DOHH2 (cell line): Measurements from ENCODE around the gene GRK1.

Source experiments
- H3F3A ChIP-seq: fragments of 200-600 bp; sonication (generic), shearing (Covaris generic); 2 replicates; pipeline ENCODE4 v1.6.0; 2016; ENCODE audit warnings: antibody characterized with exemption, mild to moderate bottlenecking; ENCODE audit not compliant: control insufficient read depth, insufficient read depth
- H3K27ac ChIP-seq: fragments of 200-600 bp; sonication (generic); 2 replicates; pipeline ENCODE4 v1.5.1; 2014; ENCODE audit warnings: low read depth, mild to moderate bottlenecking, low read length, moderate library complexity
- H3K27me3 ChIP-seq: fragments of 200-600 bp; sonication (generic); 2 replicates; pipeline ENCODE4 v1.6.1; 2014; ENCODE audit warnings: mild to moderate bottlenecking, low read length, mixed read lengths; ENCODE audit not compliant: control insufficient read depth
- H3K36me3 ChIP-seq: fragments of 200-600 bp; sonication (generic); 2 replicates; pipeline ENCODE4 v1.6.1; 2014; ENCODE audit warnings: mild to moderate bottlenecking, low read length, moderate library complexity, mixed read lengths; ENCODE audit not compliant: control insufficient read depth
- H3K4me1 ChIP-seq: fragments of 200-600 bp; sonication (generic); 2 replicates; pipeline ENCODE4 v1.6.1; 2014; ENCODE audit warnings: mild to moderate bottlenecking, low read length, mixed read lengths; ENCODE audit not compliant: control insufficient read depth
- H3K4me2 ChIP-seq: fragments of 200-600 bp; sonication (generic); 2 replicates; pipeline ENCODE4 v1.6.0; 2014; ENCODE audit warnings: mild to moderate bottlenecking, low read length, moderate library complexity
- H3K4me3 ChIP-seq: fragments of 200-600 bp; sonication (generic); 2 replicates; pipeline ENCODE4 v1.5.1; 2014; ENCODE audit warnings: mild to moderate bottlenecking, low read length, mixed read lengths
- H3K79me2 ChIP-seq: fragments of 200-600 bp; sonication (generic); 2 replicates; pipeline ENCODE4 v1.6.1; 2014; ENCODE audit warnings: mild to moderate bottlenecking, low read length, mixed read lengths; ENCODE audit not compliant: control insufficient read depth
- H3K9me2 ChIP-seq: fragments of 200-600 bp; sonication (generic); replicated peaks from 2 replicates; pipeline ENCODE4 v1.6.1; 2014; ENCODE audit warnings: mild to moderate bottlenecking, low read length, mixed read lengths; ENCODE audit not compliant: control insufficient read depth
- H3K9me3 ChIP-seq: fragments of 200-600 bp; sonication (generic); 2 replicates; pipeline ENCODE4 v1.6.1; 2014; ENCODE audit warnings: antibody characterized with exemption, low read length, mixed read lengths; ENCODE audit not compliant: control insufficient read depth, insufficient read depth
- H4K20me1 ChIP-seq: fragments of 200-600 bp; sonication (generic); 2 replicates; pipeline ENCODE4 v1.6.0; 2014; ENCODE audit warnings: low read depth, mild to moderate bottlenecking, antibody characterized with exemption, low read length, moderate library complexity; ENCODE audit not compliant: control insufficient read depth, insufficient read depth
- CTCF ChIP-seq: fragments of 200-600 bp; sonication (generic); IDR thresholded peaks from one replicate; pipeline ENCODE4 v1.5.1; 2014; ENCODE audit warnings: antibody characterized with exemption, mild to moderate bottlenecking, low read depth, low read length; ENCODE audit not compliant: poor library complexity, severe bottlenecking
- EZH2phosphoT487 ChIP-seq: fragments of 200-600 bp; sonication (generic); IDR thresholded peaks from 2 replicates; pipeline ENCODE4 v1.6.1; 2017; ENCODE audit warnings: borderline replicate concordance, mild to moderate bottlenecking, antibody characterized with exemption, low read length, moderate library complexity, mixed read lengths

The GRK1 gene

GRCh38 chr13:113730258-113730691 lies 63.3 kb downstream of the GRK1 start:
- Histone ChIP-seq H3K4me2 (no peak overlapping the region), H3K9me2 (no peaks in the 10 kb centered on the region), H4K20me1 (no peaks in the 10 kb centered on the region), H3F3A (0 out of 2 replicates have a peak, but pooled peaks cover 10% of the 10 kb centered on the region), H3K4me1 (no peaks in the 10 kb centered on the region), H3K36me3 (no peaks in the 10 kb centered on the region), H3K79me2 (no peaks in the 10 kb centered on the region), H3K4me3 (no peak overlapping the region), H3K9me3 (peaks cover 52% of the 10 kb centered on the region; the same call in 1 of the 2 replicates), H3K27me3 (no peaks in the 10 kb centered on the region), H3K27ac (no peak overlapping the region)
- TF ChIP-seq CTCF = no peak
- no peak for TF ChIP-seq EZH2phosphoT487

GRCh38 chr13:113730831-113731191 lies 63.8 kb downstream of the GRK1 start:
- Histone ChIP-seq H3K36me3 (no peaks in the 10 kb centered on the region), H3F3A (0 out of 2 replicates have a peak, but pooled peaks cover 10% of the 10 kb centered on the region), H3K27ac (no peak overlapping the region), H3K9me3 (peaks cover 55% of the 10 kb centered on the region; the same call in 1 of the 2 replicates), H3K4me3 (no peak overlapping the region), H3K79me2 (no peaks in the 10 kb centered on the region), H3K27me3 (no peaks in the 10 kb centered on the region), H4K20me1 (no peaks in the 10 kb centered on the region), H3K4me1 (no peaks in the 10 kb centered on the region), H3K9me2 (no peaks in the 10 kb centered on the region), H3K4me2 (no peak overlapping the region)
- TF ChIP-seq CTCF (no peak), EZH2phosphoT487 (no peak)

GRCh38 chr13:113731192-113732175 lies 64.5 kb downstream of the GRK1 start:
- H3K27ac ChIP-seq = no peak overlapping the region
- no peak overlapping the region for H3K4me2 ChIP-seq
- H3K9me2 ChIP-seq = no peaks in the 10 kb centered on the region
- 0 out of 2 replicates have a peak, but pooled peaks cover 10% of the 10 kb centered on the region for H3F3A ChIP-seq
- no peak for TF ChIP-seq CTCF
- TF ChIP-seq EZH2phosphoT487 = no peak
- no peaks in the 10 kb centered on the region for H4K20me1 ChIP-seq
- no peaks in the 10 kb centered on the region for H3K4me1 ChIP-seq
- no peaks in the 10 kb centered on the region for H3K79me2 ChIP-seq
- H3K4me3 ChIP-seq = no peak overlapping the region
- H3K9me3 ChIP-seq = peaks cover 55% of the 10 kb centered on the region; the same call in 1 of the 2 replicates
- H3K36me3 ChIP-seq = no peaks in the 10 kb centered on the region
- no peaks in the 10 kb centered on the region for H3K27me3 ChIP-seq
